Liver (tissue), 9 donors: ENCODE results near the gene TDRD7. TPM values are rescaled to one million over a fixed set of nuclear protein-coding genes. Genes with fewer than 3 reads are reported as not detected.

Source experiments
- DNase-seq: peaks from one replicate; pipeline ENCODE4 v3.0.0-alpha.2; 2017; ENCODE audit warnings: low spot score
- H3K27ac ChIP-seq, 2 donors: one replicate each; pipeline ENCODE4 v1.7.0; 2013; ENCODE audit warnings: inconsistent platforms in 2 of 2, low read length in 2 of 2, control low read depth in 1 of 2, low read depth in 1 of 2, mild to moderate bottlenecking in 1 of 2
- H3K27me3 ChIP-seq, 4 donors: one replicate each; pipeline versions ENCODE4 v1.6.1 to v1.7.0; 2013; ENCODE audit warnings: low read length in 3 of 4, inconsistent platforms in 1 of 4, mild to moderate bottlenecking in 1 of 4, moderate library complexity in 1 of 4; ENCODE audit not compliant: control insufficient read depth in 4 of 4, insufficient read depth in 4 of 4
- H3K36me3 ChIP-seq, 4 donors: one replicate each; pipeline versions ENCODE4 v1.6.1 to v1.7.0; 2013; ENCODE audit warnings: low read length in 3 of 4, mild to moderate bottlenecking in 3 of 4, low read depth in 1 of 4, moderate library complexity in 1 of 4; ENCODE audit not compliant: control insufficient read depth in 4 of 4, insufficient read depth in 3 of 4
- H3K4me1 ChIP-seq, 4 donors: one replicate each; pipeline versions ENCODE4 v1.6.1 to v1.7.0; 2013; ENCODE audit warnings: low read length in 3 of 4, mild to moderate bottlenecking in 3 of 4, moderate library complexity in 1 of 4; ENCODE audit not compliant: control insufficient read depth in 4 of 4, insufficient read depth in 4 of 4
- H3K4me3 ChIP-seq, 3 donors: one replicate each; pipeline versions ENCODE4 v1.6.1 to v1.7.0; 2013; ENCODE audit warnings: low read length in 3 of 3, control low read depth in 1 of 3, low read depth in 1 of 3, mild to moderate bottlenecking in 1 of 3
- H3K9ac ChIP-seq, 2 donors: one replicate each; pipeline ENCODE4 v1.7.0; 2013; ENCODE audit warnings: low read length in 2 of 2, mild to moderate bottlenecking in 2 of 2, moderate library complexity in 2 of 2, control low read depth in 1 of 2, low read depth in 1 of 2
- H3K9me3 ChIP-seq, 4 donors: one replicate each; pipeline versions ENCODE4 v1.6.1 to v1.7.0; 2013; ENCODE audit warnings: low read length in 3 of 4; ENCODE audit not compliant: control insufficient read depth in 4 of 4
- ATF3 ChIP-seq: IDR thresholded peaks from 2 replicates; pipeline ENCODE4 v1.6.1; 2016; ENCODE audit warnings: antibody characterized with exemption
- EGR1 ChIP-seq, 2 donors: IDR thresholded peaks; 2 replicates each; pipeline ENCODE4 v1.6.1; 2016 to 2018; ENCODE audit warnings: antibody characterized with exemption in 2 of 2, low read depth in 2 of 2
- FOXA1 ChIP-seq: IDR thresholded peaks from 2 replicates; pipeline ENCODE4 v1.6.1; 2016; ENCODE audit warnings: antibody characterized with exemption
- FOXA2 ChIP-seq: IDR thresholded peaks from 2 replicates; pipeline ENCODE4 v1.6.1; 2016; ENCODE audit warnings: antibody characterized with exemption
- GABPA ChIP-seq, 2 donors: IDR thresholded peaks in 1 of 2; conservative IDR thresholded peaks in 1 of 2; 2 replicates each; pipeline ENCODE4 v1.6.1; 2016; ENCODE audit warnings: antibody characterized with exemption in 2 of 2, mild to moderate bottlenecking in 1 of 2, moderate library complexity in 1 of 2
- HNF4A ChIP-seq, 2 donors: conservative IDR thresholded peaks; 2 replicates each; pipeline ENCODE4 v1.6.1; 2016; ENCODE audit warnings: antibody characterized with exemption in 2 of 2, mild to moderate bottlenecking in 2 of 2
- JUND ChIP-seq, 2 donors: IDR thresholded peaks; 2 replicates each; pipeline ENCODE4 v1.6.1; 2016; ENCODE audit warnings: antibody characterized with exemption in 2 of 2
- NR2F2 ChIP-seq: IDR thresholded peaks from 2 replicates; pipeline ENCODE4 v1.6.1; 2016; ENCODE audit warnings: antibody characterized with exemption
- RAD21 ChIP-seq, 2 donors: IDR thresholded peaks; 2 replicates each; pipeline ENCODE4 v1.6.1; 2016; ENCODE audit warnings: antibody characterized with exemption in 2 of 2, mild to moderate bottlenecking in 2 of 2
- RXRA ChIP-seq, 2 donors: IDR thresholded peaks; 2 replicates each; pipeline ENCODE4 v1.6.1; 2017 to 2018; ENCODE audit warnings: antibody characterized with exemption in 2 of 2, mild to moderate bottlenecking in 1 of 2
- SP1 ChIP-seq: IDR thresholded peaks from 2 replicates; pipeline ENCODE4 v1.6.1; 2018; ENCODE audit warnings: antibody characterized with exemption, mild to moderate bottlenecking
- YY1 ChIP-seq: IDR thresholded peaks from 2 replicates; pipeline ENCODE4 v1.6.1; 2016; ENCODE audit warnings: antibody characterized with exemption, mild to moderate bottlenecking
- ZBTB33 ChIP-seq: IDR thresholded peaks from 2 replicates; pipeline ENCODE4 v1.6.1; 2016; ENCODE audit warnings: antibody characterized with exemption
- WGBS: extraction: QIAGEN DNeasy Blood & Tissue Kit; methylation state at CpG from one replicate; pipeline ENCODE4 v1.1.7; 2013; 5-methylcytosine and 5-hydroxymethylcytosine counted together
- polyA plus RNA-seq, 2 donors: library from polyadenylated mRNA; stranded (reverse) in 1 of 2; unstranded in 1 of 2; fragments of 200-250 nt in 1 of 2; fragments of >200 nt in 1 of 2; fragmentation: Nextera tagmentation in 1 of 2; extraction: Ambion mirVana in 1 of 2; gene quantifications; one replicate each; pipeline versions ENCODE4 v1.2.1 to v1.2.3, GENCODE V29; 2013 to 2015
- total RNA-seq, 2 donors: library from RNA; depleted of rRNA; stranded (reverse); fragments of >200 nt; gene quantifications; one replicate each; pipeline ENCODE4 v1.2.3, GENCODE V29; 2014
- donor health status: healthy.
- donor health status: healthy.
- donor health status: healthy.
- donor health status: healthy.
- donor health status: healthy.

TDRD7 gene
- total and polyA plus RNA-seq, 4 donors = 3.6 to 6.9 (median 5.4) TPM

GRCh38 chr9:97437051-97437600 lies 25.2 kb downstream of the TDRD7 start:
- no peak for DNase-seq
- Histone ChIP-seq H3K9ac (no peak overlapping the region), H3K4me1 (peaks cover 0 to 1% (median 0%) of the 10 kb centered on the region in 4 donors), H3K4me3 (no peak overlapping the region), H3K36me3 (peaks cover 0 to 27% (median 11%) of the 10 kb centered on the region in 4 donors), H3K27ac (no peak overlapping the region), H3K9me3 (no peaks in the 10 kb centered on the region), H3K27me3 (no peaks in the 10 kb centered on the region)
- TF ChIP-seq EGR1 (IDR thresholded peaks at IDR 0.05; ENCODE audit: low read depth in 2 of 2) (no peak), ATF3 (no peak), HNF4A (conservative IDR thresholded peaks at IDR 0.05) (no peak), RXRA (IDR thresholded peaks at IDR 0.05) (no peak), JUND (IDR thresholded peaks at IDR 0.05) (no peak), NR2F2 (no peak), RAD21 (IDR thresholded peaks at IDR 0.05) (no peak), FOXA1 (no peak)
- 89% methylated on average over 1 of the region's 1 CpG for WGBS

GRCh38 chr9:97438257-97438656 lies 26.4 kb downstream of the TDRD7 start:
- Histone ChIP-seq H3K36me3 (peaks cover 0 to 19% (median 8%) of the 10 kb centered on the region in 4 donors), H3K4me3 (no peak overlapping the region), H3K4me1 (peaks cover 0 to 1% (median 0%) of the 10 kb centered on the region in 4 donors), H3K27me3 (no peaks in the 10 kb centered on the region), H3K9me3 (no peaks in the 10 kb centered on the region), H3K27ac (no peak overlapping the region), H3K9ac (no peak overlapping the region)
- 96% methylated on average over 2 of the region's 2 CpGs for WGBS
- no peak for DNase-seq
- TF ChIP-seq SP1 (no peak), YY1 (no peak), NR2F2 (no peak), ZBTB33 (no peak)

- Histone ChIP-seq H3K27ac (no peak overlapping the region), H3K36me3 (peaks cover 0 to 16% (median 8%) of the 10 kb centered on the region in 4 donors), H3K4me1 (peaks cover 0 to 1% (median 0%) of the 10 kb centered on the region in 4 donors), H3K9ac (no peak overlapping the region), H3K4me3 (no peak overlapping the region), H3K27me3 (no peaks in the 10 kb centered on the region), H3K9me3 (no peaks in the 10 kb centered on the region)
- DNase-seq = no peak
- TF ChIP-seq ATF3 (peak; percentile 69), GABPA (IDR thresholded peaks at IDR 0.05 in 1 of 2, conservative IDR thresholded peaks at IDR 0.05 in 1 of 2) (no peak), FOXA2 (no peak)
Measured at GRCh38 chr9:97438666-97439065, 26.8 kb downstream of the TDRD7 start.
